Measurements from ENCODE around the gene TCL1A. TPM values are rescaled to one million over a fixed set of nuclear protein-coding genes. Genes with fewer than 3 reads are reported as not detected.

TCL1A gene
- total RNA-seq, 1 donor from 2014 or later = not detected

DNA sequence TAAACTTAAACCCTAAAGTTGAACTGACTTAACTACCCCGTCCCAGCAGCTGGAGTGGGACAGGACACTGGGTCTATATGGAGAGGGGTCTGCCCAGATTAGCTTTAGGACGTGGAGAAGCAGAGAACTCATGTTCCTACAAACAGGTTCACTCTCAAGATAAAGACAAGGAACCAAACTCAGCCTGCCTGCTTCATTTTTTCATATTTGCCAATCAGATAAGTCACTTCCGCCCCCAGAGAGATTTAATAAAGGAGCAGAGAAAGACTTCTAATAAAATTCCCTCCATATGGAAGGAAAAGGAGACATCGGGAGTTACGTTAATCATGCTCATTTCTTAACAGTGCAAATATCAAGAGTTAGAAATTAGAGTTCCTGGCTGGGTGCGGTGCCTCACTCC, 42.2 kb upstream of the TCL1A start:
- H3K4me1 ChIP-seq = no peaks in the 10 kb centered on the region
- no peak overlapping the region for H3K4me2 ChIP-seq
- Mint-ChIP-seq H3K27me3 (ENCODE audit: insufficient read depth, low read depth) (no peaks in the 10 kb centered on the region), H3K9me3 (no peaks in the 10 kb centered on the region), H3K4me1 (peaks cover 4% of the 10 kb centered on the region), H3K36me3 (no peaks in the 10 kb centered on the region), H3K4me3 (no peak overlapping the region), H3K27ac (no peak overlapping the region)
- TF ChIP-seq EZH2phosphoT487 (IDR thresholded peaks at IDR 0.05) = no peak
- no peak for TF ChIP-seq EZH2 (IDR thresholded peaks at IDR 0.05)
- TF ChIP-seq, protein P1, sequence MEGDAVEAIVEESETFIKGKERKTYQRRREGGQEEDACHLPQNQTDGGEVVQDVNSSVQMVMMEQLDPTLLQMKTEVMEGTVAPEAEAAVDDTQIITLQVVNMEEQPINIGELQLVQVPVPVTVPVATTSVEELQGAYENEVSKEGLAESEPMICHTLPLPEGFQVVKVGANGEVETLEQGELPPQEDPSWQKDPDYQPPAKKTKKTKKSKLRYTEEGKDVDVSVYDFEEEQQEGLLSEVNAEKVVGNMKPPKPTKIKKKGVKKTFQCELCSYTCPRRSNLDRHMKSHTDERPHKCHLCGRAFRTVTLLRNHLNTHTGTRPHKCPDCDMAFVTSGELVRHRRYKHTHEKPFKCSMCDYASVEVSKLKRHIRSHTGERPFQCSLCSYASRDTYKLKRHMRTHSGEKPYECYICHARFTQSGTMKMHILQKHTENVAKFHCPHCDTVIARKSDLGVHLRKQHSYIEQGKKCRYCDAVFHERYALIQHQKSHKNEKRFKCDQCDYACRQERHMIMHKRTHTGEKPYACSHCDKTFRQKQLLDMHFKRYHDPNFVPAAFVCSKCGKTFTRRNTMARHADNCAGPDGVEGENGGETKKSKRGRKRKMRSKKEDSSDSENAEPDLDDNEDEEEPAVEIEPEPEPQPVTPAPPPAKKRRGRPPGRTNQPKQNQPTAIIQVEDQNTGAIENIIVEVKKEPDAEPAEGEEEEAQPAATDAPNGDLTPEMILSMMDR (IDR thresholded peaks at IDR 0.05) = no peak
- no peak overlapping the region for H3K4me3 ChIP-seq
- no peaks in the 10 kb centered on the region for H3K79me2 ChIP-seq (ENCODE audit: low read depth)
- H3K27ac ChIP-seq = no peak overlapping the region
- no peaks in the 10 kb centered on the region for H3K36me3 ChIP-seq
- no peak for DNase-seq (ENCODE audit: low spot score)
- no peaks in the 10 kb centered on the region for H3F3A ChIP-seq (ENCODE audit: low read depth)
- no peak overlapping the region for H2AFZ ChIP-seq (replicated peaks)
- no peaks in the 10 kb centered on the region for H4K20me1 ChIP-seq (ENCODE audit: low read depth)
- H3K9ac ChIP-seq = no peak overlapping the region
- no peaks in the 10 kb centered on the region for H3K9me3 ChIP-seq (ENCODE audit: low read depth)
- no peaks in the 10 kb centered on the region for H3K27me3 ChIP-seq

DNA sequence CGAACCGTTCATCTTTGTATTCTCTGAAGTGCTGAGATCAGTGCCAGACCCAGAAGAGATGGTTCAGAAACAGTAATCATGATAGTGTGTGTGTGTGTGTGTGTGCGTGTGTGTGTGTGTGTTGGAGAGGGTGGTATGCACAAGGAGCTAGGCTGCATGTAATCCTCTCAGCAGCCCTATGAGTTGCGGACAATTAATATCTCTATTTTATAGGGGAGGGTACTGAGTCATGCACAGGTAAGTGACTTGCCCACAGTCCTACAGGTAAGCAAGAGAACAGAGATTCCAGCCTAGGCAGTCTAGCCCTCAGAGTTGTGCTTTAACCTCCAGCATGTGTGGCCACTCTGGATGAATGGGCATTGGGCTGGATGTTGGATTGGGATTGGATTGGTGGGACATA, 27.9 kb upstream of the TCL1A start:
- Histone ChIP-seq H3K9ac (no peak overlapping the region), H3K4me3 (no peak overlapping the region), H4K20me1 (ENCODE audit: low read depth) (no peaks in the 10 kb centered on the region), H3K36me3 (no peaks in the 10 kb centered on the region), H3K4me2 (no peak overlapping the region), H3F3A (ENCODE audit: low read depth) (no peaks in the 10 kb centered on the region), H2AFZ (replicated peaks) (no peak overlapping the region), H3K4me1 (no peaks in the 10 kb centered on the region), H3K27me3 (no peaks in the 10 kb centered on the region), H3K27ac (no peak overlapping the region), H3K79me2 (ENCODE audit: low read depth) (no peaks in the 10 kb centered on the region), H3K9me3 (ENCODE audit: low read depth) (no peaks in the 10 kb centered on the region)
- TF ChIP-seq, protein P1 (IDR thresholded peaks at IDR 0.05) = no peak
- TF ChIP-seq EZH2 (IDR thresholded peaks at IDR 0.05) (no peak), EZH2phosphoT487 (IDR thresholded peaks at IDR 0.05) (no peak)
- no peaks in the 10 kb centered on the region for H3K4me1 Mint-ChIP-seq
- DNase-seq (ENCODE audit: low spot score) = no peak
- H3K9me3 Mint-ChIP-seq = no peaks in the 10 kb centered on the region
- peaks cover 2% of the 10 kb centered on the region for H3K27me3 Mint-ChIP-seq (ENCODE audit: insufficient read depth, low read depth)
- H3K36me3 Mint-ChIP-seq = no peaks in the 10 kb centered on the region
- H3K27ac Mint-ChIP-seq = no peak overlapping the region
- no peak overlapping the region for H3K4me3 Mint-ChIP-seq

DNA sequence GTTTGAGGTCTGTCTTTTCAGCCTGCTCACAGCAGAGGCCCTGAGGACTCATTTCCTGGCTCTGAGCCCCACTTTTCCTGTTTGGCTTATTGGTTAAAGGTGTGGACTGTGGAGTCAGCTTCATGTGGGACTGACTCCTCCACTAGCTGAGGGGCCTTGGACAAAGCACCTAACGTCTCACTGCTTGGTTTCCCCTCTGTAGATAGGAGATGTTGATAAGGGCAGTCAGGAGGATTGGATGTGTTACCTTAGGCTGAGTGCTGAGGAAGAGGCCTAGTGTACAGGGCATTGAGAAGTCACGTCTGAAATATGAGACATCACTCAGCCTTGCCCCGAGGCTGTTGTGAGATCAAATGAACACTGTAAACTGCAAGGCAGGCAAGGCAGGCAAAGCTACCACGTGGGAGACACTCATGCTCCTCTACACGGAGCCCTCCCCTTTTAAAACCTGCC, 27.1 kb upstream of the TCL1A start:
- Histone ChIP-seq H3K4me2 (no peak overlapping the region), H3K9me3 (ENCODE audit: low read depth) (no peaks in the 10 kb centered on the region), H3K36me3 (no peaks in the 10 kb centered on the region), H3K27ac (no peak overlapping the region), H2AFZ (replicated peaks) (no peak overlapping the region), H3K4me1 (no peaks in the 10 kb centered on the region), H3K27me3 (no peaks in the 10 kb centered on the region), H3F3A (ENCODE audit: low read depth) (no peaks in the 10 kb centered on the region), H3K4me3 (no peak overlapping the region), H3K9ac (no peak overlapping the region), H4K20me1 (ENCODE audit: low read depth) (no peaks in the 10 kb centered on the region), H3K79me2 (ENCODE audit: low read depth) (no peaks in the 10 kb centered on the region)
- no peaks in the 10 kb centered on the region for H3K4me1 Mint-ChIP-seq
- H3K27me3 Mint-ChIP-seq (ENCODE audit: insufficient read depth, low read depth) = peaks cover 2% of the 10 kb centered on the region
- no peak for DNase-seq (ENCODE audit: low spot score)
- H3K27ac Mint-ChIP-seq = no peak overlapping the region
- no peaks in the 10 kb centered on the region for H3K36me3 Mint-ChIP-seq
- H3K9me3 Mint-ChIP-seq = no peaks in the 10 kb centered on the region
- H3K4me3 Mint-ChIP-seq = no peak overlapping the region
- no peak for TF ChIP-seq EZH2 (IDR thresholded peaks at IDR 0.05)
- no peak for TF ChIP-seq EZH2phosphoT487 (IDR thresholded peaks at IDR 0.05)
- TF ChIP-seq, protein P1 (IDR thresholded peaks at IDR 0.05) = no peak

Data from neural progenitor cell (in vitro differentiated cells).